Skeletal muscle tissue (tissue), 4 donors: ENCODE data around the gene SYNGR2. TPM values are rescaled to one million over a fixed set of nuclear protein-coding genes. Genes with fewer than 3 reads are reported as not detected.

Experiments
- H3K27ac ChIP-seq: one replicate; pipeline ENCODE4 v1.7.0; 2013; ENCODE audit warnings: mild to moderate bottlenecking, low read depth, low read length, inconsistent platforms
- H3K27me3 ChIP-seq, 3 donors: one replicate each; pipeline ENCODE4 v1.7.0; 2013; ENCODE audit warnings: low read length in 3 of 3; ENCODE audit not compliant: control insufficient read depth in 3 of 3, insufficient read depth in 3 of 3
- H3K36me3 ChIP-seq, 3 donors: one replicate each; pipeline ENCODE4 v1.7.0; 2013; ENCODE audit warnings: low read length in 3 of 3; ENCODE audit not compliant: control insufficient read depth in 3 of 3, insufficient read depth in 3 of 3
- H3K4me1 ChIP-seq, 3 donors: one replicate each; pipeline ENCODE4 v1.7.0; 2013; ENCODE audit warnings: low read length in 3 of 3, mild to moderate bottlenecking in 3 of 3; ENCODE audit not compliant: control insufficient read depth in 3 of 3, insufficient read depth in 3 of 3
- H3K4me3 ChIP-seq, 3 donors: one replicate each; pipeline ENCODE4 v1.7.0; 2013; ENCODE audit warnings: low read length in 3 of 3
- H3K9ac ChIP-seq, 3 donors: one replicate each; pipeline ENCODE4 v1.7.0; 2013; ENCODE audit warnings: low read length in 3 of 3, mild to moderate bottlenecking in 3 of 3, moderate library complexity in 2 of 3, low read depth in 1 of 3
- H3K9me3 ChIP-seq, 3 donors: one replicate each; pipeline ENCODE4 v1.7.0; 2013; ENCODE audit warnings: low read length in 3 of 3; ENCODE audit not compliant: control insufficient read depth in 3 of 3
- total RNA-seq: library from RNA; depleted of rRNA; stranded (reverse); fragments of >200 nt; gene quantifications from one replicate; pipeline ENCODE4 v1.2.3, GENCODE V29; 2014
- donor health status: Osteomylitis.

The SYNGR2 gene
- total RNA-seq, 1 donor from 2014 or later, result 34.4 TPM

- peak overlapping the region in 2 of 3 donors; percentile 38 to 40 for H3K4me3 ChIP-seq
- no peaks in the 10 kb centered on the region for H3K9me3 ChIP-seq
- H3K9ac ChIP-seq, result peak overlapping the region; percentile 43 to 60 (median 56)
- peak overlapping the region; percentile 58 for H3K27ac ChIP-seq
- H3K27me3 ChIP-seq, result peaks cover 0 to 3% (median 0%) of the 10 kb centered on the region in 3 donors
- H3K36me3 ChIP-seq, result no peaks in the 10 kb centered on the region
- peaks cover 24 to 37% (median 28%) of the 10 kb centered on the region in 3 donors for H3K4me1 ChIP-seq
These were observed 24.1 kb upstream of the SYNGR2 start for GRCh38 chr17:78144147-78144719.

GRCh38 chr17:78144736-78145641 is 23.4 kb upstream of the SYNGR2 start:
- Histone ChIP-seq H3K9ac (peak overlapping the region in 2 of 3 donors; percentile 56 to 60), H3K9me3 (no peaks in the 10 kb centered on the region), H3K27ac (peak overlapping the region; percentile 58), H3K27me3 (peaks cover 0 to 3% (median 0%) of the 10 kb centered on the region in 3 donors), H3K4me1 (peaks cover 24 to 36% (median 28%) of the 10 kb centered on the region in 3 donors), H3K4me3 (peak overlapping the region in 2 of 3 donors; percentile 38 to 40), H3K36me3 (no peaks in the 10 kb centered on the region)

- no peak overlapping the region for H3K9ac ChIP-seq
- no peaks in the 10 kb centered on the region for H3K9me3 ChIP-seq
- H3K4me3 ChIP-seq, result no peak overlapping the region
- H3K27me3 ChIP-seq, result peaks cover 0 to 3% (median 0%) of the 10 kb centered on the region in 3 donors
- H3K4me1 ChIP-seq, result peaks cover 21 to 25% (median 22%) of the 10 kb centered on the region in 3 donors
- no peak overlapping the region for H3K27ac ChIP-seq
- no peaks in the 10 kb centered on the region for H3K36me3 ChIP-seq
These were observed 21.9 kb upstream of the SYNGR2 start for GRCh38 chr17:78146471-78146869.

- no peak overlapping the region for H3K27ac ChIP-seq
- H3K4me1 ChIP-seq, result peaks cover 19 to 23% (median 21%) of the 10 kb centered on the region in 3 donors
These were observed 21.5 kb upstream of the SYNGR2 start for GRCh38 chr17:78146881-78147280.

GRCh38 chr17:78147315-78147998 is 20.9 kb upstream of the SYNGR2 start:
- Histone ChIP-seq H3K9me3 (no peaks in the 10 kb centered on the region), H3K4me1 (peaks cover 19 to 23% (median 21%) of the 10 kb centered on the region in 3 donors), H3K9ac (no peak overlapping the region), H3K4me3 (no peak overlapping the region), H3K36me3 (no peaks in the 10 kb centered on the region), H3K27ac (no peak overlapping the region), H3K27me3 (peaks cover 0 to 3% (median 0%) of the 10 kb centered on the region in 3 donors)

More at GRCh38 chr17:78146881-78147280, 21.5 kb upstream of the SYNGR2 start:
- Histone ChIP-seq H3K27me3 (peaks cover 0 to 3% (median 0%) of the 10 kb centered on the region in 3 donors), H3K4me3 (no peak overlapping the region), H3K36me3 (no peaks in the 10 kb centered on the region), H3K9me3 (no peaks in the 10 kb centered on the region), H3K9ac (no peak overlapping the region)

GRCh38 chr17:78148286-78149016 is 19.9 kb upstream of the SYNGR2 start:
- H3K36me3 ChIP-seq, result no peaks in the 10 kb centered on the region
- H3K4me1 ChIP-seq, result peaks cover 19 to 23% (median 21%) of the 10 kb centered on the region in 3 donors
- no peak overlapping the region for H3K4me3 ChIP-seq
- no peaks in the 10 kb centered on the region for H3K9me3 ChIP-seq
- no peak overlapping the region for H3K9ac ChIP-seq
- peaks cover 0 to 3% (median 0%) of the 10 kb centered on the region in 3 donors for H3K27me3 ChIP-seq
- no peak overlapping the region for H3K27ac ChIP-seq

GRCh38 chr17:78151514-78152008 is 16.8 kb upstream of the SYNGR2 start:
- Histone ChIP-seq H3K9me3 (no peaks in the 10 kb centered on the region), H3K27me3 (peaks cover 0 to 2% (median 0%) of the 10 kb centered on the region in 3 donors), H3K27ac (no peak overlapping the region), H3K4me3 (no peak overlapping the region), H3K9ac (no peak overlapping the region), H3K36me3 (no peaks in the 10 kb centered on the region), H3K4me1 (peaks cover 0 to 3% (median 0%) of the 10 kb centered on the region in 3 donors)

- Histone ChIP-seq H3K27me3 (no peaks in the 10 kb centered on the region), H3K4me1 (no peaks in the 10 kb centered on the region), H3K27ac (no peak overlapping the region), H3K9me3 (no peaks in the 10 kb centered on the region), H3K9ac (no peak overlapping the region), H3K36me3 (no peaks in the 10 kb centered on the region), H3K4me3 (no peak overlapping the region)
These were observed 13.2 kb upstream of the SYNGR2 start for GRCh38 chr17:78154903-78155811.
